ENCODE measurements around the gene TUSC2.
"Not testable (repeated sequence)": the region's sequence is repeated elsewhere in the genome, so short reads cannot be mapped to it uniquely, and the experiment has no call there.

The TUSC2 gene

GRCh38 chr3:50287262-50287661 is 40.8 kb downstream of the TUSC2 start:
- no peak overlapping the region for H3K4me3 ChIP-seq (ENCODE audit: low read depth, low read length)
- TF ChIP-seq MYC (IDR thresholded peaks at IDR 0.05; ENCODE audit: low read depth, low read length) (no peak), MAX (IDR thresholded peaks at IDR 0.05; ENCODE audit: low read depth, low read length) (no peak), POLR2A (IDR thresholded peaks at IDR 0.05; ENCODE audit: extremely low read depth, insufficient read length) (no peak), CTCF (IDR thresholded peaks at IDR 0.05; ENCODE audit: low read depth, low read length) (no peak)
- DNase-seq (ENCODE audit: low read depth): no peak

DNA sequence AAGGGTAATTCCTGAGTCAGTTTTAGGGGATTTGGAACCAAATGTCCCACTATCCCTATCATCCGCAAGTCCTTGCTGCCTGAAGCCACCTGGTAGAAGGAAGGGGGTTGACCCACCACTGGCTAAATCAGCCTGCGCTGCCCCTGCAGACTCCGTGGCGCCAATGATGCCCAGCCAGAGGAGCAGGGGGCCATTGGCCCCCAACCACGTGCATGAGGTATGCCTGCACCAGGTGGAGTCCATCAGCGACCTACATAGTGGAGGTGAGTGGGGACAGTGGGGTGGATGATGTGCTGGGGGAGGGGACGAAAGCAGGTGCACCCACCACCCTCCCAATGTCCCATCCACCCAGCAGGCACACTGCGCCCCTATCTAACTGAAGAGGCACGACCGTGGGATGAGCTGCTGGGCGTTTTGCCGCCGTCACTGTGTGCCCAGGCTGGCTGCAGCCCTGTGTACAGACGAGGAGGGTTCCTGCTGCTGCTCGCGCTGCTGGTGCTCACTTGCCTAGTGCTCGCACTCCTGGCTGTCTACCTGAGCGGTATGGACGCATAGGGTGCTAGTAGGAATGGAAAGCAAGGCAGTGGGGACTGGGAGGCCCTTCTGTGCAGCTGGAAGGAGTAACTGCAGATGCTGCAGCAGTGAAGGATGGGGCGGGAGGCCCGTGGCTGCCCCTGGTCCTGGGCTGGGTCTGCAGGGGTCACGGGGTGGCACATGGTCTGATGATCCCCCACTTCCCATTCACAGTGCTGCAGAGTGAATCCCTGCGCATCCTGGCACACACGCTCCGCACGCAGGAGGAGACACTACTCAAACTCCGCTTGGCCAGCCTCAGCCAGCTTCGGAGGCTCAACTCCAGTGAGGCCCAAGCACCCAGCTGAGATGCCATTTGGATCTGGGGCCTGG is 41.4 kb downstream of the TUSC2 start:
- DNase-seq (ENCODE audit: low read depth): no peak
- TF ChIP-seq MYC (IDR thresholded peaks at IDR 0.05; ENCODE audit: low read depth, low read length) (no peak), MAX (IDR thresholded peaks at IDR 0.05; ENCODE audit: low read depth, low read length) (no peak), POLR2A (IDR thresholded peaks at IDR 0.05; ENCODE audit: extremely low read depth, insufficient read length) (no peak), CTCF (IDR thresholded peaks at IDR 0.05; ENCODE audit: low read depth, low read length) (no peak)
- no peak overlapping the region for H3K4me3 ChIP-seq (ENCODE audit: low read depth, low read length)

DNA sequence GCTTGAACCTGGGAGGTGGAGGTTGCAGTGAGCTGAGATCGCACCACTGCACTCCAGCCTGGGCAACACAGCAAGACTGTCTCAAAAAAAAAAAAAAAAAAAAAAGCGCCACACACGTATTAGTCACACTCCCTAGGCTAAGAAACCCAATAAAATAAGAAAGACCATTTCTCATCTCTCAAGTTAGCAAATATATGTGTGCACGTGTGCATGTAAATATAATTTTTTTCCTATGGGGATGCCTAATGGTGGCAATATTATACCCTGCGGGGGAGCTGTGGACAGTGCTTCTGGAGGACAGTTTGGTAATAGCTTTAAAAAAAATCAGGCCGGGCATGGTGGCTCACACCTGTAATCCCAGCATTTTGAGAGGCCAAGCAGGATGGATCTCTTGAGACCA is 43.9 kb downstream of the TUSC2 start:
- H3K4me3 ChIP-seq (ENCODE audit: low read depth, low read length); DNase-seq (ENCODE audit: low read depth): not testable (repeated sequence)

GRCh38 chr3:50279255-50280016 is 48.6 kb downstream of the TUSC2 start:
- TF ChIP-seq MYC (IDR thresholded peaks at IDR 0.05; ENCODE audit: low read depth, low read length): no peak
- TF ChIP-seq CTCF (IDR thresholded peaks at IDR 0.05; ENCODE audit: low read depth, low read length): no peak
- no peak for TF ChIP-seq MAX (IDR thresholded peaks at IDR 0.05; ENCODE audit: low read depth, low read length)
- TF ChIP-seq POLR2A (IDR thresholded peaks at IDR 0.05; ENCODE audit: extremely low read depth, insufficient read length): no peak
- no peak for DNase-seq (ENCODE audit: low read depth)
- H3K4me3 ChIP-seq (ENCODE audit: low read depth, low read length): no peak overlapping the region

GRCh38 chr3:50278880-50279224 is 49.2 kb downstream of the TUSC2 start, which contains the start of gene LSMEM2:
Gene LSMEM2, plus strand, starts transcription at chr3:50279087. Its CDS starts 27 bp downstream, at chr3:50279114.
- no peak within 1 kb of the TSS for H3K4me3 ChIP-seq (ENCODE audit: low read depth, low read length)
- DNase-seq (ENCODE audit: low read depth): no peak
- TF ChIP-seq POLR2A (IDR thresholded peaks at IDR 0.05; ENCODE audit: extremely low read depth, insufficient read length) (no peak), MAX (IDR thresholded peaks at IDR 0.05; ENCODE audit: low read depth, low read length) (no peak), CTCF (IDR thresholded peaks at IDR 0.05; ENCODE audit: low read depth, low read length) (no peak), MYC (IDR thresholded peaks at IDR 0.05; ENCODE audit: low read depth, low read length) (no peak)

All from NB4 (cell line).